H9 (cell line): ENCODE measurements around the gene LTB4R. TPM values are rescaled to one million over a fixed set of nuclear protein-coding genes. Genes with fewer than 3 reads are reported as not detected.
A peak's percentile ranks its signal among the peaks of the same experiment; 100 is the strongest.

Source experiments
- DNase-seq: peaks from one replicate; pipeline ENCODE4 v3.0.0-alpha.2; 2017
- H2AFZ ChIP-seq: one replicate; pipeline ENCODE4 v1.6.1; 2013; ENCODE audit warnings: mild to moderate bottlenecking, low read length, control low read depth, moderate library complexity
- H2AK5ac ChIP-seq: 2 replicates; pipeline ENCODE4 v1.6.1; 2013; ENCODE audit warnings: low read length, control low read depth, mixed read lengths; ENCODE audit not compliant: insufficient read length
- H2BK120ac ChIP-seq: one replicate; pipeline ENCODE4 v1.6.1; 2013; ENCODE audit warnings: low read depth, mild to moderate bottlenecking, low read length, control low read depth, inconsistent platforms; ENCODE audit not compliant: poor library complexity, severe bottlenecking
- H2BK12ac ChIP-seq: 2 replicates; pipeline ENCODE4 v1.6.1; 2013; ENCODE audit warnings: low read length, control low read depth, mixed read lengths, low read depth; ENCODE audit not compliant: insufficient read length
- H2BK15ac ChIP-seq: 2 replicates; pipeline ENCODE4 v1.6.1; 2013; ENCODE audit warnings: low read depth, low read length, control low read depth
- H2BK20ac ChIP-seq: one replicate; pipeline ENCODE4 v1.6.1; 2013; ENCODE audit warnings: low read depth, mild to moderate bottlenecking, low read length, control low read depth, inconsistent platforms; ENCODE audit not compliant: poor library complexity, severe bottlenecking
- H2BK5ac ChIP-seq: 2 replicates; pipeline ENCODE4 v1.6.1; 2013; ENCODE audit warnings: low read length, control low read depth, mixed read lengths; ENCODE audit not compliant: insufficient read length
- H3K14ac ChIP-seq: 2 replicates; pipeline ENCODE4 v1.6.1; 2013; ENCODE audit warnings: low read length, control low read depth; ENCODE audit not compliant: insufficient read depth
- H3K18ac ChIP-seq: 2 replicates; pipeline ENCODE4 v1.6.1; 2013; ENCODE audit warnings: low read depth, mild to moderate bottlenecking, mixed read lengths, low read length, control low read depth; ENCODE audit not compliant: insufficient read length
- H3K23ac ChIP-seq: 2 replicates; pipeline ENCODE4 v1.6.1; 2013; ENCODE audit warnings: low read length, control low read depth, mixed read lengths, low read depth; ENCODE audit not compliant: insufficient read length
- H3K23me2 ChIP-seq: 2 replicates; pipeline ENCODE4 v1.6.1; 2013; ENCODE audit warnings: low read depth, mild to moderate bottlenecking, mixed read lengths, low read length, control low read depth; ENCODE audit not compliant: insufficient read length, poor library complexity, severe bottlenecking
- H3K27ac ChIP-seq: 2 replicates; pipeline ENCODE4 v1.5.1; 2013; ENCODE audit warnings: low read length, control low read depth, mixed read lengths, low read depth; ENCODE audit not compliant: insufficient read length
- H3K27me3 ChIP-seq: 2 replicates; pipeline ENCODE4 v1.6.1; 2013; ENCODE audit warnings: low read length, control low read depth, inconsistent platforms; ENCODE audit not compliant: insufficient read depth
- H3K4ac ChIP-seq: 2 replicates; pipeline ENCODE4 v1.6.1; 2013; ENCODE audit warnings: low read depth, mild to moderate bottlenecking, control low read depth, inconsistent platforms, low read length, moderate library complexity
- H3K4me1 ChIP-seq: 2 replicates; pipeline ENCODE4 v1.6.1; 2013; ENCODE audit warnings: low read length, control low read depth, inconsistent platforms; ENCODE audit not compliant: insufficient read depth
- H3K4me2 ChIP-seq: 2 replicates; pipeline ENCODE4 v1.6.1; 2013; ENCODE audit warnings: low read length, control low read depth, mixed read lengths; ENCODE audit not compliant: insufficient read length, insufficient read depth
- H3K56ac ChIP-seq: 2 replicates; pipeline ENCODE4 v1.6.1; 2013; ENCODE audit warnings: low read depth, mild to moderate bottlenecking, mixed read lengths, low read length, control low read depth; ENCODE audit not compliant: insufficient read length
- H3K79me1 ChIP-seq: 2 replicates; pipeline ENCODE4 v1.6.1; 2013; ENCODE audit warnings: low read depth, mild to moderate bottlenecking, moderate library complexity, low read length, control low read depth, inconsistent platforms; ENCODE audit not compliant: insufficient read depth, poor library complexity, severe bottlenecking
- H3K79me2 ChIP-seq: 2 replicates; pipeline ENCODE4 v1.6.1; 2013; ENCODE audit warnings: low read length, control low read depth, inconsistent platforms; ENCODE audit not compliant: insufficient read depth
- H3K9ac ChIP-seq: 2 replicates; pipeline ENCODE4 v1.6.1; 2013; ENCODE audit warnings: low read length, control low read depth, mixed read lengths; ENCODE audit not compliant: insufficient read length; ENCODE audit errors: extremely low read depth
- H3K9me3 ChIP-seq: one replicate; pipeline ENCODE4 v1.6.1; 2013; ENCODE audit warnings: low read depth, low read length, inconsistent platforms; ENCODE audit not compliant: control insufficient read depth
- H3T11ph ChIP-seq: one replicate; pipeline ENCODE4 v1.6.1; 2013; ENCODE audit warnings: mild to moderate bottlenecking, low read length, control low read depth, inconsistent platforms
- H4K20me1 ChIP-seq: one replicate; pipeline ENCODE4 v1.6.1; 2013; ENCODE audit not compliant: control insufficient read depth, insufficient read length, insufficient read depth
- H4K5ac ChIP-seq: 2 replicates; pipeline ENCODE4 v1.6.1; 2013; ENCODE audit warnings: low read depth, mild to moderate bottlenecking, mixed read lengths, low read length, control low read depth; ENCODE audit not compliant: insufficient read length
- H4K8ac ChIP-seq: replicated peaks from 2 replicates; pipeline ENCODE4 v1.6.1; 2013; ENCODE audit warnings: low read length, control low read depth, mixed read lengths, low read depth; ENCODE audit not compliant: insufficient read length
- H4K91ac ChIP-seq: 2 replicates; pipeline ENCODE4 v1.6.1; 2013; ENCODE audit warnings: low read depth, mild to moderate bottlenecking, moderate library complexity, mixed read lengths, low read length, control low read depth; ENCODE audit not compliant: insufficient read length
- H3K27ac Mint-ChIP-seq, 3 experiments: 2 replicates in 2 of 3; 3 replicates in 1 of 3; pipeline ENCODE4 v1.8.0; 2020 to 2021; ENCODE audit warnings: mixed read lengths in 3 of 3, mild to moderate bottlenecking in 1 of 3, moderate library complexity in 1 of 3
- H3K27me3 Mint-ChIP-seq: 2 replicates; pipeline ENCODE4 v1.8.0; 2021; ENCODE audit warnings: low read depth, mild to moderate bottlenecking, moderate library complexity, mixed read lengths
- H3K36me3 Mint-ChIP-seq, 3 experiments: 2 replicates in 2 of 3; 3 replicates in 1 of 3; pipeline ENCODE4 v1.8.0; 2020 to 2021; ENCODE audit warnings: low read depth in 3 of 3, mixed read lengths in 3 of 3; ENCODE audit not compliant: insufficient read depth in 1 of 3
- H3K4me1 Mint-ChIP-seq, 2 experiments: 2 replicates each; pipeline ENCODE4 v1.8.0; 2020; ENCODE audit warnings: mixed read lengths in 2 of 2
- H3K4me3 Mint-ChIP-seq, 2 experiments: 2 replicates in 1 of 2; 3 replicates in 1 of 2; pipeline ENCODE4 v1.8.0; 2020 to 2021; ENCODE audit warnings: mild to moderate bottlenecking in 2 of 2, mixed read lengths in 2 of 2, moderate library complexity in 1 of 2
- H3K9me3 Mint-ChIP-seq, 2 experiments: 2 replicates in 1 of 2; 3 replicates in 1 of 2; pipeline ENCODE4 v1.8.0; 2020; ENCODE audit warnings: mild to moderate bottlenecking in 2 of 2, mixed read lengths in 2 of 2, moderate library complexity in 1 of 2
- WGBS: extraction: QIAGEN DNeasy Blood & Tissue Kit; methylation state at CpG from one replicate; pipeline ENCODE4 v1.1.7; 2013; ENCODE audit warnings: missing lambda C conversion rate, low lambda C conversion rate, mixed read lengths; ENCODE audit not compliant: insufficient read length; ENCODE audit errors: extremely low coverage; 5-methylcytosine and 5-hydroxymethylcytosine counted together
- total RNA-seq: library from RNA; stranded (reverse); gene quantifications from 2 replicates; pipeline ENCODE4 v1.2.1, GENCODE V29; 2021
- TF ChIP-seq, protein P1 (sequence below): fragments of 200-600 bp; sonication (generic); conservative IDR thresholded peaks from 3 replicates; pipeline ENCODE4 v1.8.0; 2021; ENCODE audit warnings: antibody characterized with exemption, mild to moderate bottlenecking

LTB4R gene
- total RNA-seq, 1 experiment from 2014 or later: 8.9 TPM

DNA sequence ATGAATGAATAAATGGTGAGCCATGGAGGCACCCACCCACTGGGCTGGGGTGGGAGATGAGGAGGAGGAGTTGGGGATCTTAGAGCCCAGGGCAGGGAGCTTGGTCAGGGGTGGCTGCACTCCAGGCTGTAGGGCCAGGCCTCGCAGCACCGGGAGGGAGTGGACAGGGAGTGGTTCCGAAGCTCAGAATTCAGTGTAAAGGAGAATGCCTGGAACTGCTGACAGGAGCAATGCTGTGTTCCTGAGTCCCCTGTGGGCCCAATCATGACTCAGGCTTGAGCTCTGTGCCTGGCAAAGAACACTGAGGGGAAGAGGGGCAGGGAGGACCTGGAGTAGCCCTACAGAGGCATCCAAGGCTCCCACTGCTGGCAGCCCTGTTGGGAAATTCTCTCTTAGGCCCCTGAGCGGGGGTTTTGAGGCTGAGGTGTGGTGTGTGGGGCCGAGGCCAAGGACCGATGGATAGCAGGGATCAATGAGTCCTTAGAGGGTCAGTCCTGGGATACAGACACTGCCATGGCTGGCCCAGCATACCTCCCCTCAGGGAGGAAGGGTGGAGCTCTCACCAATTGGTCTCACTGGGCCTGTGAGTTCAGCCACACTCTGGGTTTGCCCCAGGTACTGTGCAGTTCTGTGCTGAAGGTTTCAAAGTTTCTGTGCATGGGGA is 30.4 kb upstream of the LTB4R start:
- Histone ChIP-seq H3K9ac (no peak overlapping the region), H3K4me1 (no peaks in the 10 kb centered on the region), H3K18ac (no peak overlapping the region), H2BK5ac (no peak overlapping the region), H3K27ac (no peak overlapping the region), H2BK120ac (no peak overlapping the region), H3K9me3 (no peaks in the 10 kb centered on the region), H3T11ph (no peak overlapping the region), H4K8ac (no peak overlapping the region), H4K5ac (no peak overlapping the region), H3K23ac (no peak overlapping the region), H2BK20ac (no peak overlapping the region), H3K4ac (no peak overlapping the region), H2BK15ac (no peak overlapping the region), H4K91ac (no peak overlapping the region), H3K79me1 (no peaks in the 10 kb centered on the region), H3K27me3 (no peaks in the 10 kb centered on the region), H2AFZ (no peak overlapping the region), H4K20me1 (no peaks in the 10 kb centered on the region), H3K79me2 (no peaks in the 10 kb centered on the region), H3K23me2 (no peaks in the 10 kb centered on the region), H3K56ac (no peak overlapping the region), H2BK12ac (no peak overlapping the region), H3K4me2 (no peak overlapping the region), H2AK5ac (no peak overlapping the region), H3K14ac (no peak overlapping the region)
- peaks cover 2% of the 10 kb centered on the region in 2 experiments; a peak in 1 of 4 replicates for H3K4me1 Mint-ChIP-seq
- no peaks in the 10 kb centered on the region for H3K9me3 Mint-ChIP-seq
- DNase-seq: no peak
- TF ChIP-seq, protein P1, sequence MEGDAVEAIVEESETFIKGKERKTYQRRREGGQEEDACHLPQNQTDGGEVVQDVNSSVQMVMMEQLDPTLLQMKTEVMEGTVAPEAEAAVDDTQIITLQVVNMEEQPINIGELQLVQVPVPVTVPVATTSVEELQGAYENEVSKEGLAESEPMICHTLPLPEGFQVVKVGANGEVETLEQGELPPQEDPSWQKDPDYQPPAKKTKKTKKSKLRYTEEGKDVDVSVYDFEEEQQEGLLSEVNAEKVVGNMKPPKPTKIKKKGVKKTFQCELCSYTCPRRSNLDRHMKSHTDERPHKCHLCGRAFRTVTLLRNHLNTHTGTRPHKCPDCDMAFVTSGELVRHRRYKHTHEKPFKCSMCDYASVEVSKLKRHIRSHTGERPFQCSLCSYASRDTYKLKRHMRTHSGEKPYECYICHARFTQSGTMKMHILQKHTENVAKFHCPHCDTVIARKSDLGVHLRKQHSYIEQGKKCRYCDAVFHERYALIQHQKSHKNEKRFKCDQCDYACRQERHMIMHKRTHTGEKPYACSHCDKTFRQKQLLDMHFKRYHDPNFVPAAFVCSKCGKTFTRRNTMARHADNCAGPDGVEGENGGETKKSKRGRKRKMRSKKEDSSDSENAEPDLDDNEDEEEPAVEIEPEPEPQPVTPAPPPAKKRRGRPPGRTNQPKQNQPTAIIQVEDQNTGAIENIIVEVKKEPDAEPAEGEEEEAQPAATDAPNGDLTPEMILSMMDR: no peak
- no peak overlapping the region; a peak in 1 of 5 replicates for H3K4me3 Mint-ChIP-seq
- peak overlapping the region in 1 of 3 experiments; percentile 27; a peak in 2 of 7 replicates for H3K27ac Mint-ChIP-seq
- no peaks in the 10 kb centered on the region for H3K36me3 Mint-ChIP-seq
- H3K27me3 Mint-ChIP-seq: no peaks in the 10 kb centered on the region
- no CpG with 5 or more reads among the region's 6 CpGs for WGBS
